Measurements from ENCODE around the gene SLC44A4. TPM values are rescaled to one million over a fixed set of nuclear protein-coding genes. Genes with fewer than 3 reads are reported as not detected.

The SLC44A4 gene
- total RNA-seq, 1 experiment from 2014 or later = not detected

- no peaks in the 10 kb centered on the region for H3K27me3 ChIP-seq (replicated peaks; ENCODE audit: insufficient read depth, low read depth, low read length, poor library complexity)
- H3K4me3 ChIP-seq (ENCODE audit: low read depth, low read length, poor library complexity, severe bottlenecking) = peak overlapping the region; percentile 66
- H3K9me3 ChIP-seq (ENCODE audit: low read depth, low read length, poor library complexity, severe bottlenecking) = no peaks in the 10 kb centered on the region
- TF ChIP-seq, protein P1, sequence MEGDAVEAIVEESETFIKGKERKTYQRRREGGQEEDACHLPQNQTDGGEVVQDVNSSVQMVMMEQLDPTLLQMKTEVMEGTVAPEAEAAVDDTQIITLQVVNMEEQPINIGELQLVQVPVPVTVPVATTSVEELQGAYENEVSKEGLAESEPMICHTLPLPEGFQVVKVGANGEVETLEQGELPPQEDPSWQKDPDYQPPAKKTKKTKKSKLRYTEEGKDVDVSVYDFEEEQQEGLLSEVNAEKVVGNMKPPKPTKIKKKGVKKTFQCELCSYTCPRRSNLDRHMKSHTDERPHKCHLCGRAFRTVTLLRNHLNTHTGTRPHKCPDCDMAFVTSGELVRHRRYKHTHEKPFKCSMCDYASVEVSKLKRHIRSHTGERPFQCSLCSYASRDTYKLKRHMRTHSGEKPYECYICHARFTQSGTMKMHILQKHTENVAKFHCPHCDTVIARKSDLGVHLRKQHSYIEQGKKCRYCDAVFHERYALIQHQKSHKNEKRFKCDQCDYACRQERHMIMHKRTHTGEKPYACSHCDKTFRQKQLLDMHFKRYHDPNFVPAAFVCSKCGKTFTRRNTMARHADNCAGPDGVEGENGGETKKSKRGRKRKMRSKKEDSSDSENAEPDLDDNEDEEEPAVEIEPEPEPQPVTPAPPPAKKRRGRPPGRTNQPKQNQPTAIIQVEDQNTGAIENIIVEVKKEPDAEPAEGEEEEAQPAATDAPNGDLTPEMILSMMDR (conservative IDR thresholded peaks at IDR 0.05; ENCODE audit: low read depth, low read length) = no peak
- no peak for TF ChIP-seq EZH2 (IDR thresholded peaks at IDR 0.05; ENCODE audit: borderline replicate concordance, low read depth, low read length, poor library complexity, severe bottlenecking)
- peaks cover under 1% of the 10 kb centered on the region for H3K36me3 ChIP-seq (ENCODE audit: insufficient read depth, low read length, poor library complexity, severe bottlenecking)
- CTCF ChIA-PET = interaction anchor here (0.6 to 1.7 kb wide), 3 partner anchors 90 to 1187 kb away, joined by 3 to 14 read pairs (median 6); partner anchors contain the start of gene DDAH2
- POLR2A ChIA-PET (ENCODE audit: low non-redundant PET) = interaction anchor here (0.7 kb wide), 1 partner anchor 101 kb away, joined by 3 read pairs; no protein-coding TSS in a partner anchor
- H3K4me1 ChIP-seq (ENCODE audit: insufficient read depth, low read length, poor library complexity, severe bottlenecking) = peaks cover 13% of the 10 kb centered on the region
- DNase-seq (ENCODE audit: low spot score) = no peak
- no TSS peak for BruUV-seq (replicated peaks)
- peak overlapping the region; percentile 28 for H3K27ac ChIP-seq (ENCODE audit: low read depth, low read length, poor library complexity, severe bottlenecking)
- intact Hi-C loops (cut with micrococcal nuclease; ENCODE audit: unreplicated experiment) = loop anchor here (2.0 to 5.0 kb wide), 3 partner anchors 39 to 289 kb away; partner anchors contain the start of genes DDX39B and LY6G5C
Measured at GRCh38 chr6:31830886-31831335, 47.9 kb downstream of the SLC44A4 start.

DNA sequence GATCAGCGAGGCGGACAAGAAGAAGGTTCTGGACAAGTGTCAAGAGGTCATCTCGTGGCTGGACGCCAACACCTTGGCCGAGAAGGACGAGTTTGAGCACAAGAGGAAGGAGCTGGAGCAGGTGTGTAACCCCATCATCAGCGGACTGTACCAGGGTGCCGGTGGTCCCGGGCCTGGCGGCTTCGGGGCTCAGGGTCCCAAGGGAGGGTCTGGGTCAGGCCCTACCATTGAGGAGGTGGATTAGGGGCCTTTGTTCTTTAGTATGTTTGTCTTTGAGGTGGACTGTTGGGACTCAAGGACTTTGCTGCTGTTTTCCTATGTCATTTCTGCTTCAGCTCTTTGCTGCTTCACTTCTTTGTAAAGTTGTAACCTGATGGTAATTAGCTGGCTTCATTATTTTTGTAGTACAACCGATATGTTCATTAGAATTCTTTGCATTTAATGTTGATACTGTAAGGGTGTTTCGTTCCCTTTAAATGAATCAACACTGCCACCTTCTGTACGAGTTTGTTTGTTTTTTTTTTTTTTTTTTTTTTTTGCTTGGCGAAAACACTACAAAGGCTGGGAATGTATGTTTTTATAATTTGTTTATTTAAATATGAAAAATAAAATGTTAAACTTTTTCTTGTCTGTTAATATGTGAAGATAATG is 49.0 kb downstream of the SLC44A4 start:
- peak; percentile 77 for DNase-seq (ENCODE audit: low spot score)
- H3K36me3 ChIP-seq (ENCODE audit: insufficient read depth, low read length, poor library complexity, severe bottlenecking) = no peaks in the 10 kb centered on the region
- intact Hi-C loops (cut with micrococcal nuclease; ENCODE audit: unreplicated experiment) = loop anchor here (2.0 to 5.0 kb wide), 3 partner anchors 37 to 287 kb away; partner anchors contain the start of genes DDX39B and LY6G5C
- TF ChIP-seq EZH2 (IDR thresholded peaks at IDR 0.05; ENCODE audit: borderline replicate concordance, low read depth, low read length, poor library complexity, severe bottlenecking) = no peak
- TF ChIP-seq, protein P1 (conservative IDR thresholded peaks at IDR 0.05; ENCODE audit: low read depth, low read length) = peak; percentile 70
- POLR2A ChIA-PET (ENCODE audit: low non-redundant PET) = no interaction called here
- H3K4me3 ChIP-seq (ENCODE audit: low read depth, low read length, poor library complexity, severe bottlenecking) = peak overlapping the region; percentile 66
- H3K9me3 ChIP-seq (ENCODE audit: low read depth, low read length, poor library complexity, severe bottlenecking) = no peaks in the 10 kb centered on the region
- H3K27ac ChIP-seq (ENCODE audit: low read depth, low read length, poor library complexity, severe bottlenecking) = peak overlapping the region; percentile 28
- H3K27me3 ChIP-seq (replicated peaks; ENCODE audit: insufficient read depth, low read depth, low read length, poor library complexity) = no peaks in the 10 kb centered on the region
- peaks cover 13% of the 10 kb centered on the region for H3K4me1 ChIP-seq (ENCODE audit: insufficient read depth, low read length, poor library complexity, severe bottlenecking)
- CTCF ChIA-PET = interaction anchor here (0.7 to 1.7 kb wide), 5 partner anchors 15 to 280 kb away, joined by 3 to 15 read pairs (median 6); partner anchors contain the start of genes DDAH2, HSPA1A, HSPA1L and LSM2
- BruUV-seq (replicated peaks) = no TSS peak

GRCh38 chr6:31827286-31828079 is 51.3 kb downstream of the SLC44A4 start, which contains the start of gene HSPA1B:
HSPA1B (plus strand) TSS chr6:31827738; CDS start chr6:31827951, 213 bp downstream.
- no peaks in the 10 kb centered on the region for H3K36me3 ChIP-seq (ENCODE audit: insufficient read depth, low read length, poor library complexity, severe bottlenecking)
- peak within 1 kb of the TSS; percentile 83 for H3K27ac ChIP-seq (ENCODE audit: low read depth, low read length, poor library complexity, severe bottlenecking)
- no peaks in the 10 kb centered on the region for H3K27me3 ChIP-seq (replicated peaks; ENCODE audit: insufficient read depth, low read depth, low read length, poor library complexity)
- H3K4me3 ChIP-seq (ENCODE audit: low read depth, low read length, poor library complexity, severe bottlenecking) = peak within 1 kb of the TSS; percentile 67
- BruUV-seq (replicated peaks) = no TSS peak
- intact Hi-C loops (cut with micrococcal nuclease; ENCODE audit: unreplicated experiment) = loop anchor here (2.0 kb wide), 1 partner anchor 99 kb away; the partner anchor contains the start of gene DDAH2
- CTCF ChIA-PET = interaction anchor here (0.5 to 1.0 kb wide), 3 partner anchors 36 to 116 kb away, joined by 3 to 6 read pairs (median 4); no protein-coding TSS in a partner anchor
- DNase-seq (ENCODE audit: low spot score) = peak; percentile 100
- H3K9me3 ChIP-seq (ENCODE audit: low read depth, low read length, poor library complexity, severe bottlenecking) = no peaks in the 10 kb centered on the region
- TF ChIP-seq EZH2 (IDR thresholded peaks at IDR 0.05; ENCODE audit: borderline replicate concordance, low read depth, low read length, poor library complexity, severe bottlenecking) = no peak
- TF ChIP-seq, protein P1 (conservative IDR thresholded peaks at IDR 0.05; ENCODE audit: low read depth, low read length) = no peak
- POLR2A ChIA-PET (ENCODE audit: low non-redundant PET) = interaction anchor here (0.5 to 1.2 kb wide), 15 partner anchors 12 to 1145 kb away, joined by 3 to 9 read pairs (median 4); partner anchors contain the start of genes BAG6, CLIC1, HSPA1A and HSPA1L
- H3K4me1 ChIP-seq (ENCODE audit: insufficient read depth, low read length, poor library complexity, severe bottlenecking) = peaks cover 8% of the 10 kb centered on the region

Measured in A673 (cell line).